ENCODE data around the gene CXXC4. TPM values are rescaled to one million over a fixed set of nuclear protein-coding genes. Genes with fewer than 3 reads are reported as not detected.

CXXC4 gene
- total and polyA plus RNA-seq, 7 donors, result 0.45 to 4.3 (median 2.2) TPM

DNA sequence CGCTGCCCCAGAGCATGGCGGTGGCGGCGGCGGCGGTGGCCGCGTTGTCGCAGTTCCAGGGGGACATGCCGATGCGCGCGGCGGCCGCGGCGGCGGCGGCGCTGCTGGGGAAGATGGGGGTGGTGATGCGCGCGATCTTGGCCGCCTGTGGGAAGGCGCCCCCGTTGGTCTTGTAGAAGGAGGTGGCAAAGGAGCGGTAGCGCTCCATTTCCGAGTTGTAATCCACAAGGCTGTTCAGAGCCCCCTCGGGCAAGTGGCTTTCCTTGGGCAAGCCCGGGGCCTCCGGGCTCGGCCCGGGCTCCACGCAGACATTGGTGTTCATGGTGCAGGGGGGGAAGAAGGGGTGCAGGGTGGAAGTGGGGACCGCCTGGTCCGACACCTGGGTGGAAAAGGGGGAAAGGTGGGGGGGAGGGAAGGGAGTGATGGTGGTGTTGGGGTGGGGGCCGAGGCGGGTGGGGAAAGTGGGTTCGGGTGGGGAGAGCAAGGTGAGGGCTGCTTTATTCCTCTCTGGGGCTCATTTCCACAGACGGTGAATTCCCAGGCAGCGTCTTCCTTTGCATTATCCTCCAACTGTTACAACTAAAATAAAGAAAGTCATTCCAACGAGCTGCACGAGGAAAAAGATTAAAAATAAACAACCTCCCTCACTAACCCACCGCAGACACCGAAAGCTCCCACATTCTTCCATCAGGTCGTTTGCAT lies 3.1 kb downstream of the CXXC4 start:
- H3K4me1 ChIP-seq, result peaks cover 0 to 33% (median 18%) of the 10 kb centered on the region in 4 donors
- H3K27ac ChIP-seq, result peak overlapping the region; percentile 85 to 91 (median 88)
- H3K36me3 ChIP-seq, result no peaks in the 10 kb centered on the region
- no peaks in the 10 kb centered on the region for H3K9me3 ChIP-seq
- TF ChIP-seq POLR2A (IDR thresholded peaks at IDR 0.05) (no peak), POLR2AphosphoS5 (IDR thresholded peaks at IDR 0.05) (no peak), EP300 (IDR thresholded peaks at IDR 0.05) (no peak)
- TF ChIP-seq, protein P1, sequence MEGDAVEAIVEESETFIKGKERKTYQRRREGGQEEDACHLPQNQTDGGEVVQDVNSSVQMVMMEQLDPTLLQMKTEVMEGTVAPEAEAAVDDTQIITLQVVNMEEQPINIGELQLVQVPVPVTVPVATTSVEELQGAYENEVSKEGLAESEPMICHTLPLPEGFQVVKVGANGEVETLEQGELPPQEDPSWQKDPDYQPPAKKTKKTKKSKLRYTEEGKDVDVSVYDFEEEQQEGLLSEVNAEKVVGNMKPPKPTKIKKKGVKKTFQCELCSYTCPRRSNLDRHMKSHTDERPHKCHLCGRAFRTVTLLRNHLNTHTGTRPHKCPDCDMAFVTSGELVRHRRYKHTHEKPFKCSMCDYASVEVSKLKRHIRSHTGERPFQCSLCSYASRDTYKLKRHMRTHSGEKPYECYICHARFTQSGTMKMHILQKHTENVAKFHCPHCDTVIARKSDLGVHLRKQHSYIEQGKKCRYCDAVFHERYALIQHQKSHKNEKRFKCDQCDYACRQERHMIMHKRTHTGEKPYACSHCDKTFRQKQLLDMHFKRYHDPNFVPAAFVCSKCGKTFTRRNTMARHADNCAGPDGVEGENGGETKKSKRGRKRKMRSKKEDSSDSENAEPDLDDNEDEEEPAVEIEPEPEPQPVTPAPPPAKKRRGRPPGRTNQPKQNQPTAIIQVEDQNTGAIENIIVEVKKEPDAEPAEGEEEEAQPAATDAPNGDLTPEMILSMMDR (IDR thresholded peaks at IDR 0.05), result no peak
- 1% methylated on average over 47 of the region's 47 CpGs for WGBS, 2 donors
- intact Hi-C loops (cut with DNase I), result loop anchor here (5.0 to 10.0 kb wide), 2 partner anchors 101 to 653 kb away; partner anchors contain the start of gene TET2
- H3K27me3 ChIP-seq, result no peaks in the 10 kb centered on the region
- H3K4me3 ChIP-seq, result peak overlapping the region; percentile 54 to 74 (median 68)
- DNase-seq, result peak; percentile 67

DNA sequence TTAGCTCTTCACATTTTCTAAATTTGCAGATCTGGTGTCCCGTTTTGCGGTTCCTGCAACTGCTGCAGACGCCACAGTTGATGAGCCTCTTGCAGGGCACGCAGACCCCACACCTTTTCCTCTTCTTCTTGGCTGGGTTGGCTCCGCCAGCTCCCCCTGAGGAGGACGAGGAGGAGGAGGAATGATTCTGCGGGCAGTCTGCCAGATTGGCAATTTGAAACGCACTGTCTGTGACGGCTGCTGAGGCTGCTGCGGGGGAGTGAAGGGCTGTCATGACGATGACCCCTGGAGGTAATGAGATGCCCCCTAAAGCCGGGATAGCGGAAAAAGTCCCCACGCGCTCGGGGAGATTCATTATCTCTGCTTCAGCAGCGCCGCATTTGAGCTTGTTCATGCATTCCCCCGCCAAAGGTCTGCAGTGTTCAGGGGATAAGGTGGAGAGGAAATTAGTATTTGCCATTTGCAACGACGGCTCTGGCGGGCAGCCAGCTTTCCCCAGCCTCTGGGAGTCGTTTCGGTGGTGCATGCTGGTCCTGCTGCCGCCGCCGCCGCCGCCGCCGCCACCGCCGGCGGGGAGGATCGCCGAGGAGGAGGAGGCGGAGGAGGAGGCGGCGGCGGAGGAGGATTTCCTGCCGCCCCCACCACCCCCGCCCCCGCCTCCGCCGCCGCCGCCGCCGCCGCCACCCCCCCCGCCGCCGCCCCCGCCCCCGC lies 3.8 kb downstream of the CXXC4 start:
- peaks cover 0 to 33% (median 19%) of the 10 kb centered on the region in 4 donors for H3K4me1 ChIP-seq
- peak overlapping the region; percentile 85 to 91 (median 88) for H3K27ac ChIP-seq
- H3K27me3 ChIP-seq, result no peaks in the 10 kb centered on the region
- 0 to 1% methylated on average over 49 to 51 of the region's 55 CpGs for WGBS, 2 donors
- no peaks in the 10 kb centered on the region for H3K36me3 ChIP-seq
- H3K9me3 ChIP-seq, result no peaks in the 10 kb centered on the region
- DNase-seq, result peak; percentile 87
- intact Hi-C loops (cut with DNase I), result loop anchor here (5.0 to 10.0 kb wide), 2 partner anchors 101 to 654 kb away; partner anchors contain the start of gene TET2
- peak overlapping the region; percentile 54 to 74 (median 68) for H3K4me3 ChIP-seq
- TF ChIP-seq POLR2AphosphoS5 (IDR thresholded peaks at IDR 0.05) (peak in 2 of 4 donors; percentile 38 to 56), EP300 (IDR thresholded peaks at IDR 0.05) (no peak)
- TF ChIP-seq, protein P1 (IDR thresholded peaks at IDR 0.05), result no peak

DNA sequence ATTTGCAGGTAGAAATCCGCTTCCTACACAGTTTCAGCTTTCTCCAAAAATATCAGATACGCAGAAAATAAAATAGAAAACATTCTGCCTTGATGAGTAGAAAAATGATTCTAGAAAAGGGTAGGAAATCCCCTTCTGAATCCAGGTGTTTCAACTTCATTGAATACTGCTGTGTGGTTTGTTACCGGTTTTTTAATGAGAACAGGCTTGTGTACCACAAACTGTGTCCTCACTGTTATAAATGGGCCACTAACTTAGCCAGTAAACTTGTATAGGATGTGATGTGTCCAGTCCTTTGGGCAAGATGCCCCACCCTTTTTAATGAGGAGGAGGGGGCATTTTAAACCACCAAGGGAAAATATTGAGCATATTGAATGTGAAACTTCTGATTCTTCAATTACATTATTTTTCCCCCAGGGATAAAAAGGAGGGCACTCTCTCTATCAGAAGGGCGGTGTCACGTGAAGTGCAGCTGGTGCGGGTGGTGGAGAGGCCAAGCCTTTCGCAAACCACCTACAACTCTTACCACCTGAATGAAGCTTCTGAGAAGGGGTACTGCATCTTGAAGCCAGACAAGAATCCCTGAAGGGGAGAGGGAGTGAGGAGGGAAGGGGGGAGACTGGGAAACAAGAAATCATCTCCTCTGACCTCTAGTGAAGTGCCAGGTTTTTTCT lies 4.5 kb downstream of the CXXC4 start:
- Histone ChIP-seq H3K4me3 (peak overlapping the region; percentile 54 to 74 (median 68)), H3K36me3 (no peaks in the 10 kb centered on the region), H3K4me1 (peaks cover 0 to 33% (median 19%) of the 10 kb centered on the region in 4 donors), H3K27ac (peak overlapping the region; percentile 85 to 91 (median 88)), H3K9me3 (no peaks in the 10 kb centered on the region), H3K27me3 (no peaks in the 10 kb centered on the region)
- peak; percentile 61 for DNase-seq
- 29 to 40% methylated on average over 7 of the region's 7 CpGs for WGBS, 2 donors
- intact Hi-C loops (cut with DNase I), result loop anchor here (5.0 to 10.0 kb wide), 2 partner anchors 102 to 655 kb away; partner anchors contain the start of gene TET2
- TF ChIP-seq, protein P1 (IDR thresholded peaks at IDR 0.05), result no peak
- TF ChIP-seq POLR2A (IDR thresholded peaks at IDR 0.05), result no peak
- TF ChIP-seq EP300 (IDR thresholded peaks at IDR 0.05), result no peak
- no peak for TF ChIP-seq POLR2AphosphoS5 (IDR thresholded peaks at IDR 0.05)

DNA sequence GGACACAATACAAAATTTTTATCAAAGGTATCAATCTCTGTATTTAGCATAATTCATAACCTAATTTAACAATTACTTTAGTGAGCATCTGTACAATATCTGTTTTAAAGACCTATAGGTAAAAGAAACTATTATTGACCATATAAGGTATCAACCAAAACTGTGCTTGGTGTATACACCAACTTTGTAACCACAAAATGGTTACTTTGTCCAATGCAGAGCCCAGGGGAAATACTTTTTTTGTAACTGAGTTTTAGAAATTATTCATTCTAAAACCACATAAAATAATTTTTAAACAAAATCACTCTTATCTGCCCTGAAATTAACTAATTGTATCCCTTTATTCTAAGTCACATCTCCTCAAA lies 5.0 kb downstream of the CXXC4 start:
- no peak for DNase-seq
- Histone ChIP-seq H3K36me3 (no peaks in the 10 kb centered on the region), H3K27ac (peak overlapping the region; percentile 85 to 91 (median 88)), H3K27me3 (no peaks in the 10 kb centered on the region), H3K9me3 (no peaks in the 10 kb centered on the region), H3K4me3 (no peak overlapping the region), H3K4me1 (peaks cover 0 to 33% (median 19%) of the 10 kb centered on the region in 4 donors)
- intact Hi-C loops (cut with DNase I), result loop anchor here (5.0 to 10.0 kb wide), 2 partner anchors 103 to 655 kb away; partner anchors contain the start of gene TET2
- TF ChIP-seq EP300 (IDR thresholded peaks at IDR 0.05), result no peak
- TF ChIP-seq POLR2AphosphoS5 (IDR thresholded peaks at IDR 0.05), result no peak
- TF ChIP-seq POLR2A (IDR thresholded peaks at IDR 0.05), result no peak
- TF ChIP-seq, protein P1 (IDR thresholded peaks at IDR 0.05), result no peak
